Measurements from ENCODE around the gene ADAMTS2.

The ADAMTS2 gene

DNA sequence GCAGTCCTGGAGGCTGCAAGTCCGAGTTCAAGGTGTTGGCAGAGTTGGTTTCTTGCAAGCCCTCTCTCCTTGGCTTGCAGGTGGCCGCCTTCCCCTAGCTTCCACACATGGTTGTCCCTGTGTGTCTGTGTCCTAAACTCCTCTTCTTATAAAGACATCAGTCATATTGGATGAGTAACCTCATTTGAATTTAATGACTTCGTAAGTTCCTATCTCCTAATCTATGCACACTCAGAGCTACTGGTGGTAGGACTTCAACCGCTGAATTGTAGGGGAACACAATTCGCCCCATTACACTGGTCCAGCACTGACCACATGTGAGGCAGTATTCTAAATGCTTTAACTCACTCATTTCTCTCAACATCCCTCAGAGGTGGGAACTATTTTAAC, 25.9 kb upstream of the ADAMTS2 start:
- no peak overlapping the region for H3K27ac ChIP-seq
- TF ChIP-seq, protein P1, sequence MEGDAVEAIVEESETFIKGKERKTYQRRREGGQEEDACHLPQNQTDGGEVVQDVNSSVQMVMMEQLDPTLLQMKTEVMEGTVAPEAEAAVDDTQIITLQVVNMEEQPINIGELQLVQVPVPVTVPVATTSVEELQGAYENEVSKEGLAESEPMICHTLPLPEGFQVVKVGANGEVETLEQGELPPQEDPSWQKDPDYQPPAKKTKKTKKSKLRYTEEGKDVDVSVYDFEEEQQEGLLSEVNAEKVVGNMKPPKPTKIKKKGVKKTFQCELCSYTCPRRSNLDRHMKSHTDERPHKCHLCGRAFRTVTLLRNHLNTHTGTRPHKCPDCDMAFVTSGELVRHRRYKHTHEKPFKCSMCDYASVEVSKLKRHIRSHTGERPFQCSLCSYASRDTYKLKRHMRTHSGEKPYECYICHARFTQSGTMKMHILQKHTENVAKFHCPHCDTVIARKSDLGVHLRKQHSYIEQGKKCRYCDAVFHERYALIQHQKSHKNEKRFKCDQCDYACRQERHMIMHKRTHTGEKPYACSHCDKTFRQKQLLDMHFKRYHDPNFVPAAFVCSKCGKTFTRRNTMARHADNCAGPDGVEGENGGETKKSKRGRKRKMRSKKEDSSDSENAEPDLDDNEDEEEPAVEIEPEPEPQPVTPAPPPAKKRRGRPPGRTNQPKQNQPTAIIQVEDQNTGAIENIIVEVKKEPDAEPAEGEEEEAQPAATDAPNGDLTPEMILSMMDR (conservative IDR thresholded peaks at IDR 0.05) = no peak
- no peak for TF ChIP-seq ZFX (IDR thresholded peaks at IDR 0.05)

DNA sequence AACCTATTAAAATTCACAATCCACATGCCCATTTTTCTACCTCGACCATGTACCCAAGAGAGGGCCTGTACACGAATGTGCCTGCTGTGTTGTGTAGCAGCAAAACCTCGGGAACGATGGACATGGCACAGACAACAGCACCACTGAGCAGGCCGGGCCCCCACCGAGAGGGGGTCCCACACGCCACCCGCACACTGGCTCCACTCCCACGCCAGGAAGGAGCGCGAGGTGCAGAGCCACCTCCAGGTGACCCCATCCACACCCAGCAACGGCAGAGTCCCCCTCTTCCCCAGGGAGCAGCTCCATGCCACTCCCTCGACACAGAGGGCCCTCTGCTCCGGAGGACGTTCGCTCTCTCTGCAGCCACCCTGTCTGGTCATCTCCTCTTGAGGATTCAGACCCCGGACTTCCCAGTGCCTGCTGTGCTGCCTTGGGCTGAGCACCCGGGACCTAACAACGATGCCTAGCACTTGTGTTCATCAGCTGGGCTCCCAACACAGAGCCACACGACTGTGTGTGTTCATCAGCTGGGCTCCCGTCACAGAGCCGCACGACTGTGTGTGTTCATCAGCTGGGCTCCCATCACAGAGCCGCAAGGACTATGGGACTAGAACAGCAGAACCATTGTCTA, 25.3 kb upstream of the ADAMTS2 start:
- TF ChIP-seq, protein P1 (conservative IDR thresholded peaks at IDR 0.05) = no peak
- no peak for TF ChIP-seq ZFX (IDR thresholded peaks at IDR 0.05)
- H3K27ac ChIP-seq = no peak overlapping the region

DNA sequence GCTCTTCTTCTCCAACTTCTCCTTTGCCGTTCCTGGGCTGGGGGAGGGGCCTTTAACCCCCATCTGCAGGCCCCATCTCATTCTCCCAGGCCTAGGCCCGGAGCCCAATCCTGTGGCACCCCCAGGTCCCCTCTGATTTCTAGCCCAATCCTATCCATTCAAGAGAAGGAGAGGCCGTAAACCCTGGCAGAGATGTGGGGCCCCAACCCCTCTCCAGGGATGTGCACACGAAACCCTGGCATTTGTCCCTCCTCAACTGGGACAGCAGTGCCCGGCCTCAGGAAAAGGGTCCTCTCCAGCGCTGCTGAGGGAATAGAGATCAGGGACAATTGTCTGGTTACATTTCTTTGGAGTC, 24.2 kb upstream of the ADAMTS2 start:
- TF ChIP-seq, protein P1 (conservative IDR thresholded peaks at IDR 0.05) = no peak
- no peak for TF ChIP-seq ZFX (IDR thresholded peaks at IDR 0.05)
- no peak overlapping the region for H3K27ac ChIP-seq

DNA sequence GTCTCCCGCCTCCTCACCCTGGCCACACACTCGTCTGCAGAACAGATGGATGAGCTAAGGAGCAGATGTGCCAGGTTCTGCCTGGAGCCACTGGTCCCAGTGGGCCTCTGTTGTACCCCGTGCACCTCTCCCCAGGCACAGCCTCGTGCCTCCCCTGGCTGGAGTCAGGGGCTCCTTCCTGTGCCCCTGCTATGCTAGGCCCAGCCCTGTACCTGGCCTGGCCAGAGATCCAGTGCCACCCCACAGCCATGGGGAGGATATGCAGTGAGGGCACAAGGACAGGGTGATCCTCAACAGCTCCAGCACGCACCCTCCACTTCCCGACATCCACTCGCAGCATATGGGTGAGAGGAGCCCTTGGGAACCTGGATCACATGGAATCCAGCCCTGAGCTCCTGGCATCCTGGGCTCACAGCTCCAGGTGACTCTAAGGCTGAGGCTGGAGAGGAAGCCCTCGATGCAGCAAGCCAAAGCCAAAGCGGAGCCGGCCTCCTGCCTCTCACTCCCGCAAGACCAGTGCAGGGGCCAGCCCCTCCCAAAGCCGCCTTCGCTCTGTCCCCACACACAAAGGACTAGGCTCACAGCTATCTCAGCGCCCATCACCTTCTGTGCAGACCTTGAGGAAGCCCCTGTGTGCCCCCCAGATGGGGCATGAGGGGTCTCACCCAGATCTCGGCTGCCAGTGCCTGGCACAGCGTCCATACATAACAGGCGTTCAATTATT, 23.7 kb upstream of the ADAMTS2 start:
- TF ChIP-seq, protein P1 (conservative IDR thresholded peaks at IDR 0.05) = no peak
- TF ChIP-seq ZFX (IDR thresholded peaks at IDR 0.05) = no peak
- H3K27ac ChIP-seq = no peak overlapping the region

DNA sequence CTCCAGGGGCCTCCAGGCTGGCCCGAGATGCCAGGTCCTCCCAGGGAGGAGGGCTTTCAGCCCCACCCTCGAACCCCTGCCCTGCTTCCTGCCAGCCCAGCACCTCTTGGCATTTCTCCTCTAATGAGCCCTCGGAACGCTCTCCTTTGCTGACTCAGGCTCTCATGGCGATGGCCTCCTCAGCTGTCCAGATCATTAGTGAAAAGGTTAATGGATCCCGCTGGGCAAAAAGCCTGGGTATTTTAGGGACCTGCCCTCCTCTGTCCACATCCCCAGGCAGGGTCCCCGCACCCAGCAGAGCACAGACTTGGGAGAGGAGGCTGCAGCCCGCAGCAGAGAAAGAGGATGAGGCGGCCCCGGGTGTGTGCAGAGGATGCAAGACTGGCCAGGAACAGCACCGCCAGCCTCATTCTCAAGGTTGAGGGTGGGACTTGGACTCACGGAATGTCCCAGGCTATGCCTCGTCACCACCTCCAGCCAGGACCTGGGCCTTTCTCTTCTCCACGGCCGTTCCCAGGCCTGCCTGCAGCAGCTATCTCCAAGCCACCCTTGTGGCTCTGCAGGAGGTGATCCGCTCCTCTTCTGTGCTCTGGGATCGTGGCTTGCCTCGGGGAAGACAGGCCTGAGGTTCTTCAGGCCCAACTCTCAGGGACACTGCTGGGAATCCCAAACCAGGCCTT, 23.0 kb upstream of the ADAMTS2 start:
- H3K27ac ChIP-seq = no peak overlapping the region
- TF ChIP-seq ZFX (IDR thresholded peaks at IDR 0.05) = no peak
- TF ChIP-seq, protein P1 (conservative IDR thresholded peaks at IDR 0.05) = no peak

DNA sequence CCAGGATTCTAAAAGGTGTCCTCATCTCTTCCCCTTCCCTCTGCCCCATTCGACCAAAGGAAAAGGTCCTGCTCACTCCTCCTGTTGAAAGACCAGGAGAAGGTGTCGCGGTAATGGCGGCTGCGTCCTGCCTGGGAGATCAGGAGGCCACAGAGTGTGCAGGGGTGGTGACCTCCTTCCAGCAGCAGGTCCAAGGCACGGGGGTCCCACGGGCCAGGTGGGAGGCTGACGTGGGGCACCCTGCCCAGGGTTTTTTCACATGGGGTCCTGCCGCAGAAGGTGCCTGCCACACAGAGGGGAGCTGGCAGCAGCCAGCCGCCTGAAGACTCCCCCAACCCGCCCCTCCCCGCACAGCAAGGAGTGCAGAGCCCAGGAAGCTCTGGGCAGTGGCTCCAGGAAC, 22.2 kb upstream of the ADAMTS2 start:
- no peak for TF ChIP-seq ZFX (IDR thresholded peaks at IDR 0.05)
- TF ChIP-seq, protein P1 (conservative IDR thresholded peaks at IDR 0.05) = no peak
- no peak overlapping the region for H3K27ac ChIP-seq

DNA sequence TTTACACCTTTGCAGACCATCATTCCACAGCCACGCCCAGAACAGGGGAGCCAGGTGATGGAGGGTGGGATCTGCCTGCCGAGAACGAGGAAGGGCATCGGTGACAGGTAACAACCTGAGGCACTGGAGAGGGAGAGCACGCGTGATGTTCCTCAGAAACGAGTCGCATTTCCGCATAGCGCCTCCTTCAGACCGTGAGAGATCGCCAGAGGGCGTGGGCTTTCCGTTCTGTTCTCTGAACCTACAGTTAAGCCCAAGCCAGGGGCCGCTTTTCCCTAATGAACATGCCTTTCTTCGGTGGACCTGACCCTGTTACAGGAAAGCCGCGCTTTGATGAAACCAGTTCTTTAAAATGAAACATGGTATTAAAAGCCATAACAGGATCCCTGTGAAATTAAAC, 17.1 kb upstream of the ADAMTS2 start:
- no peak for TF ChIP-seq ZFX (IDR thresholded peaks at IDR 0.05)
- TF ChIP-seq, protein P1 (conservative IDR thresholded peaks at IDR 0.05) = no peak

More for the DNA sequence above, 17.1 kb upstream of the ADAMTS2 start:
- H3K27ac ChIP-seq = no peak overlapping the region
